ENCODE results near the gene COL6A2. TPM values are rescaled to one million over a fixed set of nuclear protein-coding genes. Genes with fewer than 3 reads are reported as not detected.

The COL6A2 gene
- total RNA-seq, 1 experiment from 2014 or later = 111 TPM

GRCh38 chr21:46108827-46109312 lies 11.0 kb downstream of the COL6A2 start (continued):
- TF ChIP-seq ZNF532 (CRISPR knock-in tag; IDR thresholded peaks at IDR 0.05; ENCODE audit: borderline replicate concordance) (no peak), E2F5 (CRISPR knock-in tag; IDR thresholded peaks at IDR 0.05) (no peak), MXD4 (CRISPR knock-in tag; IDR thresholded peaks at IDR 0.05; ENCODE audit: borderline replicate concordance) (no peak), AFF4 (CRISPR knock-in tag; IDR thresholded peaks at IDR 0.05; ENCODE audit: borderline replicate concordance) (no peak), IRF2 (CRISPR knock-in tag; IDR thresholded peaks at IDR 0.05; ENCODE audit: borderline replicate concordance, low read depth) (no peak), ZNF281 (CRISPR knock-in tag; IDR thresholded peaks at IDR 0.05) (no peak), OVOL2 (CRISPR knock-in tag; IDR thresholded peaks at IDR 0.05; ENCODE audit: borderline replicate concordance) (no peak)

- H3K4me3 Mint-ChIP-seq = no peak overlapping the region
- peaks cover 36% of the 10 kb centered on the region for H3K9me3 Mint-ChIP-seq
- no peak overlapping the region for H3K27ac Mint-ChIP-seq
- CTCF ChIA-PET = interaction anchor here (0.9 to 2.0 kb wide), 4 partner anchors 34 to 137 kb away, joined by 3 to 13 read pairs (median 6); no protein-coding TSS in a partner anchor
- peaks cover 59% of the 10 kb centered on the region for H3K36me3 Mint-ChIP-seq
- DNase-seq (ENCODE audit: low spot score) (no peak), ATAC-seq (no peak)
- peaks cover 12% of the 10 kb centered on the region for H3K4me1 Mint-ChIP-seq
- peaks cover 2% of the 10 kb centered on the region; the same call in 1 of the 2 replicates for H3K27me3 Mint-ChIP-seq (ENCODE audit: low read depth)
- POLR2A ChIA-PET = no interaction called here
- no peak for TF ChIP-seq CREB1 (CRISPR knock-in tag; IDR thresholded peaks at IDR 0.05)
- no peak for TF ChIP-seq ZBTB21 (CRISPR knock-in tag; IDR thresholded peaks at IDR 0.05; ENCODE audit: borderline replicate concordance)
- TF ChIP-seq ZNF671 (CRISPR knock-in tag; IDR thresholded peaks at IDR 0.05) = no peak
- no peak for TF ChIP-seq NFE2L1 (CRISPR knock-in tag; IDR thresholded peaks at IDR 0.05)
- no peak for TF ChIP-seq SMAD3 (CRISPR knock-in tag; IDR thresholded peaks at IDR 0.05; ENCODE audit: borderline replicate concordance)
- TF ChIP-seq ARID4B (CRISPR knock-in tag; IDR thresholded peaks at IDR 0.05; ENCODE audit: borderline replicate concordance) = no peak
- no peak for TF ChIP-seq ZNF232 (CRISPR knock-in tag; IDR thresholded peaks at IDR 0.05)
These were observed 11.7 kb downstream of the COL6A2 start for GRCh38 chr21:46109313-46110221.
